Glomerular visceral epithelial cell (primary cell): ENCODE results near the gene ABCD4.

Experiments
- DNase-seq: peaks from one replicate; pipeline ENCODE4 v3.0.0-alpha.2; 2016; ENCODE audit errors: extremely low spot score

The ABCD4 gene

DNA sequence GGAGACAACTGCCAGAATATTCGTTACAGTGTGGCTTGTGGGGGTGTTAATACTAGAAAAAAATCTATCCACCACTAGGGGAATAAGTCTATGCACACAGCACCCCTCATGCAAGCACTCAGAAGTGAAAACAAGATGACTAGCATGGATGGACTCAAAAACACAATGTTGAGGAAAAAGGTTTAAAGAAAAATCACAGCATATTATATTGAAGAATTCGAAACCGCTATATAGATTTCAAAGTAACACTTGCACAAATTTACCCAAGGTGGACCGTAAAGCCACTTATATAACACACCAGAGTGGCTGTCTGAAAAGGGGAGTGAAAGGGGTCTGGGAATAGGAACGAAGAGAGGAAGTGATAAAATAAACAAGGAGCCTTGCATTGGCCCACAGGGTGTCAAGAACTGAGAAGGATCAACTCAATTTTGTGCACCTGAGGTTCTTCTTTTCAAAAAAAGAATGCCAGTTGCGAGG, 544 bp downstream of the ABCD4 start:
- peak; percentile 59 for DNase-seq

DNA sequence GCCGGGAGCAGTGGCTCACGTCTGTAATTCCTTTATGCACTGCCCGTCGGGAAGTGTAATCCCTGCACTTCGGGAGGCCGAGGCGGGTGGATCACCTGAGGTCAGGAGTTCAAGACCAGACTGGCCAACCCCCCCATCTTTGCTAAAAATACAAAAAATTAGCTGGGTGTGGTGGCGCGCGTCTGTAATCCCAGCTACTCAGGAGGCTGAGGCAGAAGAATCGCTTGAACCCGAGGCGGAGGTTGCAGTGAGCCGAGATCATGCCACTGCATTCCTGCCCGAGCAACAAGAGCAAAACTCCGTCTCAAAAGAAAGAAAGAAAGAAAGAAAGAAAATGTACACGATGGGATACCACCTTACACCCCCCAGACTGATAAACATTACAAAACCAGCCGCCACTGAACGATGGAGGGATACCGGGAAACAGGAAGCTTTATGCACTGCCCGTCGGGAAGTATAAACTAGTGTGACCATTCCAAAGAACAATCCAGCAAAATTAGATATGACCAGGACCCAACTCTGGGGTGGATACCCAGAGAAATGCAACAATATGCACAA, 1.1 kb downstream of the ABCD4 start:
- no peak for DNase-seq

DNA sequence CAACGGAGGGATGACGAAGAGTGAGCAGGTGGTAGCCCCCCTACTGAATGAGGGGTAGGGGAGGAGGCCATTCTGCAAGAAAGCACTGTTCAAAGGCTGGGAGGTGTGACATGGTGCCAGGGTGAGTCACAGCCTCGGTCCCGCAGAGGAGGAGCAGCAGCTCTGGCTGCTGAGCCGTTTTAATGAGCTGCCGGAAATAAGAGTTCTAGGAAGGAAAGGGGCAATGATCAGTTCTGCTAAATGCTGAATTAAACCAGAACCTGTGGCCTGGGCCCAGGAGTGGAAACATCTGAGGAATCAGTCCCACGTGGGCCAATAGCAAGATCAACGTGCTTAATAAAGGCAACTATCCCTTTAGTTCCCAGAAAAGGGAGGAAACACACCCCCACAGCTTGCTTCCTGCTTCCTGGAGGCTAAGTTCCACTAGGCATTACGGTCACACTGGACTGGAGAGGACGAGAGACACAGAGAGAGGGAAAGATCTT, 3.6 kb downstream of the ABCD4 start:
- no peak for DNase-seq

DNA sequence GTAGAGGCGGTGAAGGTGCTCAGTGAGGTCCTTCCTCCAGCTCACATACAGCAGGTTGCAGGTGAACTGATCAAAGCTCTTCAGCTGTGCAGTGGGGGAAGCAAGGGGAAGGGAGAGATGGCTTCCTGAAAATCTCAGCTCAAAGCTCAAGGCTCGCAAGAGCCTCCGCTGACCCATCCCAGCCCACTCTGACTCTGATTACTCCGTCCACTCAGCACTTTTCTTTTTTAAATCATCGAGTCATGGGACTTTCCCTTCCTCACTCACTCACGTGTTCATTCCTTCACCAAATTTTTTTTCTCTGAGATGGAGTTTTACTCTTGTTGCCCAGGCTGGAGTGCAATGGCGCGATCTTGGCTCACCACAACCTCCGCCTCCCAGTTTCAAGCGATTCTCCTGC, 4.7 kb downstream of the ABCD4 start:
- no peak for DNase-seq

DNA sequence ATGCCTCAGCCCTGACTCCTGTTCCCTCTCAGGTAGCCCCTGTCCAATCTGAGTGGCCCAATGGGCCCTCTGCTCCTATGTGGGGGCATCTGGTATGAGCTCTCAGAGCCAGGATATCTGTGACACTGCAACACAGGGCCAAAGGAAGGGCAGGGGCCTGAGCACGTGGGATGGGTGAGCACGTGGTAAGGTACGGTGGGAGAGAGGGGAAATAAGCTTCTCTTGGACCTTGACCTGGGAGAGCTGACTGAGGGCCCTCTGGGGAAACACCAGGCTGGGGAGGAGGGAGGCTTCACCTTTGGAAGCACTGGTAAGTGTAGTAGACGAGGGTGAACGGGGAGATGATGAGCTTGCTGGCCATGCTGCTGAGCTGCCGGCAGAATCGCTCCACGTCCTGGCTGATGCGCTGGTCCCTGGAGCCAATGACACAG, 6.7 kb downstream of the ABCD4 start:
- DNase-seq, result no peak

DNA sequence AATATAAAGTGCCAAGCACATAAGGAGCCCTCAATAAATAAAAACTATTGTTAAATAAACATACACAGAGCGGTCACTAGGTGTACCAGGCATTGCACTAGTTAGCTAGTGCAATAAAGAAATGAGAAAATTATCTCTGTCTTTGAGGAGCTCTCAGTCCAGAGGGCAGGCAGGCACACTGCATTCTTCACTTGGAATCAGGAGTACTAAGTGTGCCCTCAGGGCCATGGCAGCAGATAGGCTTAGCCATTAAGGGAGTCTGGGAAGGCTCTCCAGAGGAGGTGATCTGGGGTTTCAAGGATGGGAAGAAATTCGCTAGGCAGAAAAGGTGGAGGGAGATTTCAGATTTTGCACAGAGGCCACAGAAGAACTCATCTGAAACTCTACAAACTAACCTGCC, 9.1 kb downstream of the ABCD4 start:
- DNase-seq, result no peak

DNA sequence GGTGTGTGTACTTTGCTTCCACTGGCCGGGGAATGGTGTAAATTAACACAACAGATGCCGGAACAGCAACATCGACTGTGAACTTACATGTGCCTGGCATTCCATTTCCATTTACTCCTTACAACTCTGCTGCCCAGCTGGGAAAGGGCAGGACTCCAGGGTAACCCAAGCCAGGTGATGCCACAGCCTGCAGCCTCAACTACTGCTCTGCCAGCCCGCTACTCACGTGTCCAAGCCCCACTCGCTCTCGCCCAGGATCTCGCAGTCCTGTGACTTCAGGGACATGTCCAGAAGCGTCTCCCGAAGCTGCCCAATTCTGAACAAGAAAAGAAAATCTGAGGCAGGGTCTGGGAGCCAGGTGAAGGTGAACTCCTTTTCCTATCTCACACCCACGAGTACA, 10.7 kb downstream of the ABCD4 start:
- DNase-seq, result no peak

DNA sequence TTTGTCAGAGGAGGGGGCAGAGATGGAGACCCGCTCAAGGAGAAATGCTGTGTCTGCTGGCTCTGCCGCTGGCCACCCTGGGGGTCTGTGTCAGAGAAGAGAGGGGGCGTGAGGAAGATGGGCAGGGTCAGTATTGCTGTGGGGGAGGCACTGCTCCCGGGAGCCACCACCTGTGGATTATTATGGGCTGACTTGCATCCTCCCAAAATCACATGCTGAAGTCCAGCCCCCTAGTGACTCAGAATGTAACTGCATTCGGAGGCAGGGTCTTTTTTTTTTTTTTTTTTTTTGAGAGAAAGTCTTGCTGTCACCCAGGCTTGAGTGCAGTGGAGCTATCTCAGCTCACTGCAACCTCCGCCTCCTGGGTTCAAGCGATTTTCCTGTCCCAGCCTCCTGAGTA, 12.3 kb downstream of the ABCD4 start:
- peak; percentile 23 for DNase-seq

DNA sequence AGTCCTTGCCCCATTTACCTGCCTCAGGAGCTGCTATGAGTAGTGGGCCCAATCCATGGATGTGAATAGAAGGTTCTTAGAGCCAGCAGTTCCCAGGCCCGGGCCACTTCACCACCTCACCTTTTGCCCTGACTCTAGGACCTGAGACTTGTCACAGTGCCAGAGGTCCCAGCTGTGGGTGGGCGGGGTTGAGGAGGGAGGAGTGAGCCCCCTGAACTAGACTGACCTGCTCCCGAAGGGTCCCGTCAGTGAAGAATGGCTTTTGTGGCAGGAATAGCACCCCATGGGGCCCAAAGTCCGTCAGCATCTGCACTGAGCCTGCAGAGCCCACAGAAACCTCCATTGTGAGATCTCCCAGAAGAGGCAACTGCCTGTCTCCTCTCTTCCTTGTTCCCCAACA, 12.9 kb downstream of the ABCD4 start:
- DNase-seq, result no peak

DNA sequence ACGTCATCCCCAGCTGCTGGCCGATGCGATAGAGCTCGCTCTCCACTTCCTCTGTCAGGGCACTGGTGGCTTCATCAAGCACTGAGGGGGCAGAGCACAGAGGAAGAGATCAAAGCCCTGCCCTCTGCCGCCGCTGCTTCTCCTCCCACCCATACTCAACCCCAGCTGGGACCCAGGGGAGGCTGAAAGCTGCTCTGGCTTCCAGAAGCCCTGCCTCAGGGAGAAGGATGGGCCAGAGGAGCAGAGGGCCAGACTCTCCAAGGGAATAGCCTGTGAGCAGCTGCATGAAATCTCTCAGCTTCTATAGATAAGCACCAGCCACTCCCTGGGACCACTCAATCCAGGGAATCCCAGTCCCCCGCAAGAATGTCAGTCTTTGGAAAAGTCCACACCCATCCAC, 16.0 kb downstream of the ABCD4 start:
- no peak for DNase-seq

DNA sequence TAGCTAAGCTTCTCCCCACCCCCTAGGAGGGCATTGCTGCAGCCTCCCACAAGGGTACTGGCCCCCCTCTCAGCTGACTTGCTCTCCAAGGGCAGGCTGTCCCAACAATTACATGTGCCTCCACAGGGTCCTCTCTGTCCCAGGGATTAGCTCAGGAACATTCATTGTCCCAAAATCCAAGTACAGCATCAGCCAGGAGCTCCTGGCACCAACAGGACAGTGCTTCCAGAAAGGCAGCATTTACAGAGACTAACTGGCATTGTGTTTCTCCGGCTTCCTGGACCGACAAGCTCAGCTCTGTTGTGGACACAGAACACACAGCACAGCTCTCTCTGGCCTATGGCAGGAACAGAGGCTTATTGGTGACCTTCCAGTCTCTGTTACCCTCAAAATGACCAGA, 21.7 kb downstream of the ABCD4 start:
- no peak for DNase-seq

DNA sequence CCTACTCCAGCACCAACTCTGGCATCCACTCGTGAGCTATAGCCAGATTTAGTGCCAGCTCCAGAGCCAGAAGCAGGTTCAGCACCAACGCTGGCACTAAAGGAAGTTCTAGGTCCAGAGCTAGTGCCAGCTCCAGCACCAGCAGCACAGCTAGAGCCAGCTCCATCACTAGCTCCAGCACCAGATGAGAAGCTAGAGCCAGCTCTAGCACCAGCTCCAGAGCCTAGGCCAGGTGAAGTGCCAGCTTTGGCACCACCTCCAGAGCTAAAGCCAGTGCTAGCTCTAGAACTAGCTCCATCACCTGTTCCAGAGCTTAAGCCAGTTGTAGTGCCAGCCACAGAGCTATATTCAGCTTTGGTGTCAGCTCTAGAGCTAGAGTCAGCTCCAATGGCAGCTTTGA, 24.7 kb downstream of the ABCD4 start:
- DNase-seq, result no peak

DNA sequence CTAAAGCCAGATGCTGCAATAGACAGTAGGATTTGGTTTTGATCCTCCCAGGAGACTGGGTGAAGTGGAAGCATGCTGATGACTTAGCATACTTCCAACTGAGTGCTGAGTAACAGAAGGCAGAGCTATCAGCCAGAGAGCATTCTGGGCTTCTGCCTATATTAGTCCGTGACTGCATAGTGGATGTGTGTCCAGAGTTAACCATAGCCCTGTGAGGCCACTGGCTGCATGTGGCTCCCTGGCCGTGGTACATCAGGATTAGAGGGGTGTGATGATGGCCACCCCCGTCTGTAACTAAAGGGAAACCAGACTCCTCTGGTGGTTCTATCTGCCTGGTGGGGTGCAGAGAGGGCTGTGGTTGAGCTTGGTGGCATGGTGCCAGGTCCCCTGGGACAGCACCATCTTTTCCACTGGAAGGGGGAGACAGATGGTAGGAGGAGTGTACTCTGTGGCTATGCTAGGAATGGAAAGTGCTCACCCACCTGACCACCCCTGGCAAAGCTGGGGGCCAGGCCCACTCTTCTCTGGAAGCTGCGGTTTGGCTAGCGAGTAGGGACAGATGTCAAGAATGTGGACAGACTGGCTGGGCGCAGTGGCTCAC, 27.4 kb downstream of the ABCD4 start:
- peak; percentile 50 for DNase-seq

DNA sequence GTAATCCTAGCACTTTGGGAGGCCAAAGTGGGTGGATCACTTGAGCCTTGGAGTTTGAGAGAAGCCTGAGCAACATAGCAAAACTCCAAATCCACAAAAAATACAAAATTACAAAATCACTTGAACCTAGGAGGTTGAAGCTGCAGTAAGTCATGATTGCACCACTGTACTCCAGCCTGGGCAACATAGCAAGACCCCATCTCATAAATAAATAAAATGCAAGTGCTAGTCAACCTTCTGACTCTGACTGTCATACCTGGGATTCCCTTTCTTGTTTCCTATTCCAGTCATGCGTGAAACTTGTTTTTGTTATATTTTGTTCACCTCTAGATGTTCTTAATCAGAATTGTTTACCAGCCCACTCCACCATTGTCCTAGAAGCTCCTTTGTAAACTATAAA, 31.4 kb downstream of the ABCD4 start:
- no peak for DNase-seq

DNA sequence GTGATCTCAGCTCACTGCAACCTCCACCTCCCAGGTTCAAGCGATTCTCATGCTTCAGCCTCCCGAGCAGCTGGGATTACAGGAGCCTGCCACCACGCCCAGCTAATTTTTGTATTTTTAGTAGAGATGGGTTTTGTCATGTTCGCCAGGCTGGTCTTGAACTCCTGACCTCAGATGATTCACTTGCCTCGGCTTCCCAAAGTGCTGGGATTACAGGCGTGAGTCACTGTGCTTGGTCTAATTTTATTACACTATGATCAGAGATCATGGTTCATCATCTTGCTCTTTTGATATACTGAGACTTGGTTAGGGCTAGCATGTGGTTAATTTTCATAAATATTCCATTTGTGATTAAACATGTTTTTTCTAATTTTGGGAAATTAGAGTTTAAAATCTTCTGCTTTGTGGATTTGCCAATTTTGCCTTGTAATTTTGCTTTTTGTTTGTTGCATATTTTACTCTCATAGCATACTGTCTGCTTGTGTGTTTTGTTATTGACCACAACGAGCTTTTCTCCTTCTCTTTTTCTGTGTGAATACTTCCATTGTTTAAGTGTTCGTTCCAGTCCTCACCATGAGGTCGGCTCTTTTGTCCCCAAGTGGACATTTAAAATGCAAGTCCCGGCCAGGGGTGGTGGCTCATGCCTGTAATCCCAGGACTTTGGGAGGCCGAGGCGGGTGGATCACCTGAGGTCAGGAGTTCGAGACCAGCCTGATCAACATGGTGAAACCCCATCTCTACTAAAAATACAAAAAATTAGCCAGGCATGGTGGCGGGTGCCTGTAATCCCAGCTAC, 32.2 kb downstream of the ABCD4 start:
- DNase-seq, result peak; percentile 42

DNA sequence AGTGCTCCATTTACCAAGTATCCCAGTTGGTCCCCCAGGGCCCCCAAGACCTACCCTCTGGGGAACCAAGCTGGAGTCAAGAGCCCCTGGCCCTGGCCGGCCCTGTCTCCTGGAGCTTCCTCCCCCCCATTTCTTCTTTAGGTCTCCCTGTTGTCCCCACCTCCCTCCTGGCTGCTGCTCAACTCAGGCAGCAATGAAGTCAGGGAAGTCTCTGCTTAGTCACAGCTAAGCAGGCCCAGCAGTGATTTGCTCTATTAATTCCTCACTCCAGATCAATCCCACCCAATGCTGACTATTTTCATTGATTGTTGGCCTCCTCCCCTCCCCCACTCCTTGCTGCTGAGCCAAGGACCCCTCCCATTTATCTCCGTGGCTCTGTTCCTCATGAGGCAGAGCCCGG, 35.1 kb downstream of the ABCD4 start:
- no peak for DNase-seq

DNA sequence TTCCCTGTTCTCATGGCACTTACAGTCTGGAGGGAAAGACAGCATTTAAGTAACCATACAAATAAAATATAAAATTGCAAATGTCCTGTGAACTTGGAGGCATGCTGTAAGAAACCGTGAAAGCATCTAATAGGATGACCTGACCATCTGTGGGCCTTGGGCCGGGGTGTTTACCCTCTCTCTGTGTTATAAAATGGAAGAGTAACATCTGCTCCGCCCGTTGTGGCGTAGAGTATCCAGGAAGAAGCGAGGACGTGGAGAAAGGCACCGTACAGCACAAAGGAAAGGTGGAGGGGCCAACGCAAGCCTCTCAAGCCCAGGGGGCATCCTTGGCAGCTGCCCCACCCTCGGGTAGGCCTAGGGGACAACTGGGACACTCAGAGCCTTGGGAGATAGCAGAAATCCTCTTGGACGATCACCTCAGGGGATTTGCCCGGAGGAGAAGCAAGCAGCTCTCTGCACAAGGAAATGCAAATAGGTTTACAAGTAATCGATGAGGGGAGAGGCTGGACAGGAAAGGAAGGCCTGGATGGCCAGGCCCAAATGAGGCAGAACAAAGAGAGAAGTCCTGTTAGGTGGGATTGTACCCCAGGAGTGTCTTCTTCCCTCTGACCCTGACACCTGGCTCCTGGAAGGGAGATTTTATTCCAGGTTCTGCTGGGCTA, 37.3 kb downstream of the ABCD4 start:
- DNase-seq, result no peak

DNA sequence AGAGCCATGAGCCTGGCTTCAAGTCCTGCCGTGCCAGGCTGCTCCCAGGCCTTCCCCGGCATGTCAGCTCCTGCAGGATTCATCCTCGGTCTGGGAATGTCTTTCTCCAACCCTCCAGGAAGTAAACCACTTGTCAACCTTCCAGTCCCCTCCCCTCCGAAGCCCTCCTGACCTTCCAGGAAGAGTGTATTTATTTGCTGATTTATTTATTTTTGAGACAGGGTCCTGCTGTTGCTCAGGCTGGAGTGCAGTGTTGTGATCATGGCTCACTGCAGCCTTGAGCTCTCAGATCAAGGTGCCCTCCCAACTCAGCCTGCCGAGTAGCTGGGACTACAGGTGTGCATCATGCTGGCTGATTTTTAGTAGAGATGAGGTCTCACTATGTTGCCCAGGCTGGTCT, 38.8 kb downstream of the ABCD4 start:
- no peak for DNase-seq

DNA sequence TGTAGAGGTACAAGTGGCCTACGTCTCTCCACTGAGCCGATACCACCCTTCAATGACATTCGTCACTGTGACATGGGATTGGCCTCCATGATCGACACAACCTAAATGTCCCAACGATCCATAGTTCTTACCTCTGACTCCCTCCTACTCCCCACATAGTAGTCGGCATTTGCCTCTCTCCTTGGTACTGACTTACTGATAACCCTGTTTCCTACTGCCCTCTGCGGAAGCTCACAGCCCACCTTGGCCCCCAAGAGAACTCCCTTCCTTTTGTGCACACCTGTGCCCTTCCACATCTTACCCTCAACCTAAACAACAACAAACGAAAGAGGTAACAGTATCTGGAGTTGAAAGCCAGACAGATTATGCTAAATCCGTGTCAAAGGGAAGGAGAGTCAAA, 39.6 kb downstream of the ABCD4 start:
- no peak for DNase-seq

DNA sequence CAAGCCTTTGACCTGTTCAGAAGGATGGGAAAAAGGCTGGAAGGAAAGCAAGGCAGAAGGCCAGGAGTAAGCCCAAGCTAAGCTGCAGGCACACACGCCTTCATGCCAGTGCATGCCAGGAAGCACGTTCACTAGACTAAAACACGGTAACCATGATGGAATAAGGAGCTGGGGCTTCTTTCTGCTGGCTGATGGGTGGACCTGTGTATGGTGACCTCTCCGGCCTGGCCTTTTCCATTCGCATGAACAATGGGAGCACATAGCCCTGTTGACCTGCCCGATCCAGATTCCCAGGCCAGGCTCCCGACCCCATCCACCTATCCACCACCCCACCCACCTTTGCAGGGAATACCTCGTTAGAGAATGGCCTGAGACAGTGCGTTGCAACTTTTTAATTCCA, 40.7 kb downstream of the ABCD4 start:
- no peak for DNase-seq

DNA sequence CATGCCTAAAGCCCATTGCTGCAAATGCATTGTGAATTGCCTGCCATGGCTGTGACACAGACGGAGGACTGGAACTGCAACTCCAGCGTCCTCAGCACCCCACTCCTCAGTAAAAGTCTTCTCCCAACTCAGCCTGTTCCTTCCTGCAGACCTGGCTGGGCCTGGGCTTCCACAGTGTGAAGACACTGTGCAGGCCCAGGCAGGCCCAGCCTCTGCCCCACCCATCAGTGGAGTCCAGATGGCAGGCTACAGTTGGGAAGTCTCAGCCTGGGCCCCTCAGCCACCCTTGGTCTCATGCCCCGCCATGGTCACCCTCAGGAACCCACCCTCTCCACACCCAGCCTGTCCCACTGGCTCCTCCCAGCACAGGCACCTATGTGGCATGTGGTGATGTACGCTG, 41.4 kb downstream of the ABCD4 start:
- DNase-seq, result no peak

DNA sequence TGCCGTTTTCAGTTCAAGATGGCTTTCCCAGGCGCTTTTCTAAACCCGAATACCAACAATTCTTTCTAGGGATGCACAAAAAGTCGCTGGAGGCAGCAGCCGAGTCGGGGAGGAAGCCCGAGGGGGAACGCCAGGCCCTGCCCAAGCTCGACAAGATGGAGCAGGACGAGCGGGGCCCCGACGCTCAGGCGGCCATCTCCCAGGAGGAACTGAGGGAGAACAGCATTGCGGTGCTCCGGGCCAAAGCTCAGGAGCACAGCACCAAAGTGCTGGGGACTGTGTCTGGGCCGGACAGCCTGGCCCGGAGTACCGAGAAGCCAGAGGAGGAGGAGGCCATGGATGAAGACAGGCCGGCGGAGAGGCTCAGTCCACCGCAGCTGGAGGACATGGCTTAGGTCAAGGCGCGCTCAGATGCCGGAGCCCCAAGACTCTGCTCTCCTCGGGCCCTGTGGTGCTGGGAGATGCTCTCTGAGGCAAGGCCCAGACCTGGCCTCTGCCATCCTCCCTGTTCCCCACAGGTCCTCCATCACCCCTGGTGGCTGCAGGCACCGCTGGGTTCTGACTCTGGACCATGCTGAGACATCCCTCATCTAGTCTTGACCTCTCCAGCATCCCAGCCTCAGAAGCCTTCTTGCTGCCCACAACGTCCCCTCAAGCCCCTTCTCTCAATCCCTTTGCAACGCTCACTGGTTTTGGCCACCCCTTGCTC, 42.1 kb downstream of the ABCD4 start:
- DNase-seq, result no peak
